HEK293 (cell line): ENCODE data around the gene FPGS.

Source experiments
- CTCF ChIA-PET: fragments of 350-600 bp; formaldehyde crosslinking; extraction: SDS; loops from one replicate; lab custom pipeline; 2021; ENCODE audit warnings: antibody characterized with exemption; lab: Yijun Ruan, JAX
- POLR2A ChIA-PET: fragments of 300-600 bp; formaldehyde crosslinking; extraction: SDS; loops from one replicate; lab custom pipeline; 2020; ENCODE audit warnings: antibody characterized with exemption, inconsistent platforms; lab: Yijun Ruan, JAX
- H3K27ac ChIP-seq: fragments of 200-500 bp; sonication (Bioruptor generic); 2 replicates; pipeline ENCODE4 v1.5.1; 2014; ENCODE audit warnings: low read depth, low read length, control low read depth, inconsistent platforms; ENCODE audit errors: extremely low read depth
- H3K36me3 ChIP-seq, 2 experiments: fragments of 200-500 bp in 1 of 2; sonication (Bioruptor generic) in 1 of 2; 1 replicate in 1 of 2; 2 replicates in 1 of 2; pipeline ENCODE4 v1.5.1; 2014 to 2017; ENCODE audit warnings: inconsistent platforms in 2 of 2, low read length in 2 of 2; ENCODE audit not compliant: control insufficient read depth in 2 of 2, insufficient read depth in 1 of 2
- H3K4me1 ChIP-seq: fragments of 200-500 bp; sonication (Bioruptor generic); 2 replicates; pipeline ENCODE4 v1.5.1; 2014; ENCODE audit warnings: mild to moderate bottlenecking, low read length, inconsistent platforms; ENCODE audit not compliant: control insufficient read depth, insufficient read depth
- H3K4me3 ChIP-seq: 2 replicates; pipeline ENCODE4 v1.5.1; 2011; ENCODE audit warnings: low read depth, mild to moderate bottlenecking, control low read depth, low read length, moderate library complexity
- H3K9me3 ChIP-seq: fragments of 200-500 bp; sonication (Bioruptor generic); 2 replicates; pipeline ENCODE4 v1.5.1; 2014; ENCODE audit warnings: low read depth, low read length, inconsistent platforms; ENCODE audit not compliant: control insufficient read depth, insufficient read depth
- GLI4 ChIP-seq: fragments of 450-650 bp; formaldehyde crosslinking; IDR thresholded peaks from 2 replicates; pipeline ENCODE4 v1.5.1; 2016; ENCODE audit warnings: missing biosample characterization, missing genetic modification characterization
- INSM2 ChIP-seq: fragments of 450-650 bp; formaldehyde crosslinking; IDR thresholded peaks from 2 replicates; pipeline ENCODE4 v1.5.1; 2016; ENCODE audit warnings: missing biosample characterization, missing genetic modification characterization
- KLF8 ChIP-seq: fragments of 450-650 bp; formaldehyde crosslinking; IDR thresholded peaks from 2 replicates; pipeline ENCODE4 v1.5.1; 2016; ENCODE audit warnings: missing biosample characterization, missing genetic modification characterization
- PATZ1 ChIP-seq: fragments of 450-650 bp; formaldehyde crosslinking; IDR thresholded peaks from 2 replicates; pipeline ENCODE4 v1.5.1; 2016; ENCODE audit warnings: missing biosample characterization, missing genetic modification characterization
- SALL2 ChIP-seq: fragments of 450-650 bp; formaldehyde crosslinking; IDR thresholded peaks from 2 replicates; pipeline ENCODE4 v1.5.0; 2017; ENCODE audit warnings: missing biosample characterization, mild to moderate bottlenecking, missing genetic modification characterization, borderline replicate concordance
- SP7 ChIP-seq: fragments of 450-650 bp; formaldehyde crosslinking; IDR thresholded peaks from 2 replicates; pipeline ENCODE4 v1.5.1; 2016; ENCODE audit warnings: missing biosample characterization, missing genetic modification characterization
- TSHZ1 ChIP-seq: fragments of 450-650 bp; formaldehyde crosslinking; IDR thresholded peaks from 2 replicates; pipeline ENCODE4 v1.5.1; 2016; ENCODE audit warnings: missing biosample characterization, missing genetic modification characterization, borderline replicate concordance
- ZBTB44 ChIP-seq: fragments of 450-650 bp; IDR thresholded peaks from 2 replicates; pipeline ENCODE4 v1.5.1; 2018; ENCODE audit warnings: missing biosample characterization, mild to moderate bottlenecking, missing genetic modification characterization
- ZNF26 ChIP-seq: fragments of 450-650 bp; formaldehyde crosslinking; IDR thresholded peaks from 2 replicates; pipeline ENCODE4 v1.5.1; 2016; ENCODE audit warnings: missing biosample characterization, missing genetic modification characterization
- ZNF280D ChIP-seq: fragments of 450-650 bp; formaldehyde crosslinking; IDR thresholded peaks from 2 replicates; pipeline ENCODE4 v1.5.1; 2016; ENCODE audit warnings: missing biosample characterization, missing genetic modification characterization
- ZNF311 ChIP-seq: fragments of 450-650 bp; formaldehyde crosslinking; IDR thresholded peaks from 2 replicates; pipeline ENCODE4 v1.5.1; 2017; ENCODE audit warnings: missing biosample characterization, missing genetic modification characterization, borderline replicate concordance
- ZNF391 ChIP-seq: fragments of 450-650 bp; formaldehyde crosslinking; IDR thresholded peaks from 2 replicates; pipeline ENCODE4 v1.5.1; 2016; ENCODE audit warnings: low read depth, missing biosample characterization, missing genetic modification characterization, borderline replicate concordance
- ZNF394 ChIP-seq: fragments of 450-650 bp; formaldehyde crosslinking; IDR thresholded peaks from 2 replicates; pipeline ENCODE4 v1.5.1; 2016; ENCODE audit warnings: missing biosample characterization, missing genetic modification characterization, mild to moderate bottlenecking, moderate library complexity, borderline replicate concordance
- ZNF404 ChIP-seq: fragments of 450-650 bp; formaldehyde crosslinking; IDR thresholded peaks from 2 replicates; pipeline ENCODE4 v1.5.1; 2017; ENCODE audit warnings: missing biosample characterization, missing genetic modification characterization
- ZNF423 ChIP-seq: fragments of 450-650 bp; formaldehyde crosslinking; IDR thresholded peaks from 2 replicates; pipeline ENCODE4 v1.5.1; 2016; ENCODE audit warnings: missing biosample characterization, missing genetic modification characterization
- ZNF571 ChIP-seq: fragments of 450-650 bp; formaldehyde crosslinking; IDR thresholded peaks from 2 replicates; pipeline ENCODE4 v1.5.0; 2017; ENCODE audit warnings: missing biosample characterization, missing genetic modification characterization
- ZNF707 ChIP-seq: fragments of 450-650 bp; formaldehyde crosslinking; IDR thresholded peaks from 2 replicates; pipeline ENCODE4 v1.5.1; 2016; ENCODE audit warnings: missing biosample characterization, missing genetic modification characterization
- ZNF768 ChIP-seq: fragments of 450-650 bp; formaldehyde crosslinking; IDR thresholded peaks from 2 replicates; pipeline ENCODE4 v1.5.1; 2018; ENCODE audit warnings: missing biosample characterization, mild to moderate bottlenecking, missing genetic modification characterization
- ZNF843 ChIP-seq: fragments of 450-650 bp; formaldehyde crosslinking; IDR thresholded peaks from 2 replicates; pipeline ENCODE4 v1.5.1; 2016; ENCODE audit warnings: missing biosample characterization, missing genetic modification characterization
- ZSCAN16 ChIP-seq: fragments of 450-650 bp; formaldehyde crosslinking; IDR thresholded peaks from 2 replicates; pipeline ENCODE4 v1.5.1; 2016; ENCODE audit warnings: missing biosample characterization, missing genetic modification characterization

The FPGS gene

GRCh38 chr9:127816362-127816725 is 13.7 kb downstream of the FPGS start (continued):
- TF ChIP-seq ZBTB44 (tag by site-specific recombination) (no peak), SALL2 (no peak)

GRCh38 chr9:127816728-127817127 is 14.0 kb downstream of the FPGS start:
- CTCF ChIA-PET, result interaction anchor here (0.8 kb wide), 1 partner anchor 105 kb away, joined by 3 read pairs; no protein-coding TSS in a partner anchor
- POLR2A ChIA-PET, result interaction anchor here (0.8 to 1.3 kb wide), 2 partner anchors 8 to 16 kb away, joined by 7 to 8 read pairs; no protein-coding TSS in a partner anchor
- no peaks in the 10 kb centered on the region for H3K9me3 ChIP-seq
- no peaks in the 10 kb centered on the region for H3K4me1 ChIP-seq
- H3K27ac ChIP-seq, result no peak overlapping the region
- H3K36me3 ChIP-seq, result peaks cover 0 to 34% of the 10 kb centered on the region in 2 experiments; a peak in 2 of 3 replicates
- no peak overlapping the region for H3K4me3 ChIP-seq
- no peak for TF ChIP-seq ZNF707
- no peak for TF ChIP-seq ZBTB44 (tag by site-specific recombination)
- no peak for TF ChIP-seq GLI4 (tag by site-specific recombination)
- no peak for TF ChIP-seq INSM2 (tag by site-specific recombination)
- TF ChIP-seq KLF8 (tag by site-specific recombination), result no peak
- TF ChIP-seq ZNF843, result no peak
- no peak for TF ChIP-seq SP7 (tag by site-specific recombination)
- TF ChIP-seq ZNF311 (tag by site-specific recombination), result no peak
- TF ChIP-seq ZNF404 (tag by site-specific recombination), result no peak
- no peak for TF ChIP-seq ZNF394 (tag by site-specific recombination)
- TF ChIP-seq ZNF280D (tag by site-specific recombination), result no peak
- no peak for TF ChIP-seq ZNF423 (tag by site-specific recombination)
- TF ChIP-seq TSHZ1 (tag by site-specific recombination), result no peak
- TF ChIP-seq ZNF571 (tag by site-specific recombination), result no peak
- no peak for TF ChIP-seq ZSCAN16 (tag by site-specific recombination)
- TF ChIP-seq ZNF391 (tag by site-specific recombination), result no peak
- TF ChIP-seq ZNF768, result no peak
- TF ChIP-seq PATZ1, result no peak
- no peak for TF ChIP-seq ZNF26 (tag by site-specific recombination)
